GM19468 (cell line): ENCODE measurements around the gene CLPTM1.

Source experiments
- ATAC-seq: cut with Tn5 transposase; IDR thresholded peaks from one replicate; pipeline ENCODE4 v1.9.1; 2021; ENCODE audit warnings: mild to moderate bottlenecking, moderate library complexity, moderate number of reproducible peaks; ENCODE audit not compliant: unreplicated experiment; ENCODE audit errors: extremely low read depth

CLPTM1 gene

GRCh38 chr19:45005787-45006186 lies 50.6 kb downstream of the CLPTM1 start:
- no peak for ATAC-seq

- ATAC-seq, result no peak
Observed at GRCh38 chr19:45008552-45008951, 53.4 kb downstream of the CLPTM1 start.

GRCh38 chr19:45009625-45010255 lies 54.6 kb downstream of the CLPTM1 start:
- no peak for ATAC-seq

- no peak for ATAC-seq
Observed at GRCh38 chr19:45010306-45010705, 55.1 kb downstream of the CLPTM1 start.

GRCh38 chr19:45011959-45012358 lies 56.8 kb downstream of the CLPTM1 start:
- ATAC-seq, result no peak

- ATAC-seq, result peak; percentile 73
Observed at GRCh38 chr19:45016388-45017314, 61.5 kb downstream of the CLPTM1 start.

- ATAC-seq, result no peak
Observed at GRCh38 chr19:45019187-45019586, 64.0 kb downstream of the CLPTM1 start.

GRCh38 chr19:45020071-45020470 lies 64.9 kb downstream of the CLPTM1 start:
- no peak for ATAC-seq

- ATAC-seq, result no peak
Observed at GRCh38 chr19:45021971-45022370, 66.8 kb downstream of the CLPTM1 start.

GRCh38 chr19:45023048-45023447 lies 67.9 kb downstream of the CLPTM1 start:
- ATAC-seq, result no peak

- no peak for ATAC-seq
Observed at GRCh38 chr19:45025264-45025663, 70.1 kb downstream of the CLPTM1 start.

GRCh38 chr19:45027371-45027770 lies 72.2 kb downstream of the CLPTM1 start:
- no peak for ATAC-seq

GRCh38 chr19:45030825-45031224 lies 75.6 kb downstream of the CLPTM1 start:
- no peak for ATAC-seq

GRCh38 chr19:45032421-45032820 lies 77.2 kb downstream of the CLPTM1 start:
- ATAC-seq, result no peak

- no peak for ATAC-seq
Observed at GRCh38 chr19:45035755-45036154, 80.6 kb downstream of the CLPTM1 start.

GRCh38 chr19:45037393-45038169 lies 82.4 kb downstream of the CLPTM1 start:
- ATAC-seq, result no peak

- ATAC-seq, result peak; percentile 26
Observed at GRCh38 chr19:45038931-45039893, 84.0 kb downstream of the CLPTM1 start, which contains the start of gene CLASRP. TSS of gene CLASRP (plus strand) at chr19:45039045. CDS start at chr19:45040213, 1,168 bp downstream.

- no peak for ATAC-seq
Observed at GRCh38 chr19:45040059-45040771, 85.0 kb downstream of the CLPTM1 start.

GRCh38 chr19:45041125-45041524 lies 85.9 kb downstream of the CLPTM1 start:
- ATAC-seq, result no peak
